Hematopoietic multipotent progenitor cell treated with erythropoietin and hydrocortisone succinate and interleukin-3 and kit ligand, for 4 days (in vitro differentiated cells): ENCODE data around the gene CAMKK2.

Source experiments
- DNase-seq: peaks from one replicate; pipeline ENCODE4 v3.0.0-alpha.2; 2015

CAMKK2 gene

DNA sequence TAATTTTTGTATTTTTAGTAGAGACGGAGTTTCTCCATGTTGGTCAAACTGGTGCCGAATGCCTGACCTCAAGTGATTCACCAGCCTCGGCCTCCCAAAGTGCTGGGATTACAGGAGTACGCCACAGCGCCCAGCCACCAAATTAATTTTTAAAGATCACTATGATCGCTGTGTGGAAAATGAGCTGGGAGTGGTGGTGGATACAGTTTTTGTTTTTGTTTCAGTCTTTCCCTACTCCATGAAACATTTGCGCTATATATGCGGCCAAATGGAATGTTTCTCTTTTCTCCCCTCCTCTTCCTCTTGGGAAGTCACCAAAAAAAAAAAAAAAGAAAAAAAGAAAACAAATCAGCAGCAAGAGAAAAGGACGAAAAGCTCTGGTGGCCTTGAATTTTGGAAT is 107.4 kb downstream of the CAMKK2 start:
- no peak for DNase-seq

DNA sequence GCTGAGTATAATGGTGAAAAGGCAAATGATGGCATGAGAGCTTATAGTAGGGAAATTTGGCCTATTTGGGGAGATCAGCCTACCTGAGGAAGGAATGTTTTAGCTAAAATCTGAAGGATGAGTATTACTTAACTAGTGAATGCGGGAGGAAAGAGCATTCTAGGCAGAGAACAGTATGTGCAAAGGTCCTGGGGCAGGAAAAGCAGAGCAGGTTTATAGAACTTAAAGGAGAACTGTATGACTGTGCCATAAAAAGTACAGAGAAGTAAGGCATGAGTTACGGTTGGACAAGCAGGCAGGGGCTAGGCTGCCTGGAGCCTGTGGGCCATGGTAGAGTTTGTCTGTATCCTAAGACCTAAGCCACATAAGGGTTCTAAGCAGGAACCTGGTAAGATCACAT is 108.3 kb downstream of the CAMKK2 start:
- no peak for DNase-seq
